ENCODE results near the gene SKOR1. TPM values are rescaled to one million over a fixed set of nuclear protein-coding genes. Genes with fewer than 3 reads are reported as not detected.

Gene SKOR1
- total and polyA plus RNA-seq, 2 of the 4 experiments (the other 2 are of a cell fraction) = 0.03 TPM; not detected in 1

GRCh38 chr15:67835297-67836133 lies 10.2 kb downstream of the SKOR1 start:
- TF ChIP-seq MAZ (IDR thresholded peaks at IDR 0.05; ENCODE audit: borderline replicate concordance, low read depth, low read length) (no peak), CEBPB (IDR thresholded peaks at IDR 0.05; ENCODE audit: low read depth, low read length) (no peak), RAD21 (IDR thresholded peaks at IDR 0.05; ENCODE audit: low read length) (no peak), RFX5 (IDR thresholded peaks at IDR 0.05; ENCODE audit: low read depth, low read length) (no peak), POLR2A (IDR thresholded peaks at IDR 0.05; ENCODE audit: low read depth, low read length) (no peak), CHD1 (IDR thresholded peaks at IDR 0.05; ENCODE audit: low read depth, low read length) (no peak), NFE2L2 (IDR thresholded peaks at IDR 0.05; ENCODE audit: low read depth, low read length) (no peak), RCOR1 (IDR thresholded peaks at IDR 0.05; ENCODE audit: insufficient replicate concordance, low read length) (no peak), MXI1 (IDR thresholded peaks at IDR 0.05; ENCODE audit: borderline replicate concordance, low read depth, low read length) (no peak), USF2 (IDR thresholded peaks at IDR 0.05; ENCODE audit: low read depth, low read length) (no peak), MAFK (IDR thresholded peaks at IDR 0.05; ENCODE audit: low read depth, low read length) (no peak), CTCF (conservative IDR thresholded peaks at IDR 0.05; ENCODE audit: low read depth, low read length) (no peak), FOS (IDR thresholded peaks at IDR 0.05; ENCODE audit: low read depth, low read length) (no peak)
- Histone ChIP-seq H3K4ac (ENCODE audit: low read depth, low read length) (no peak overlapping the region), H3K4me3 (ENCODE audit: insufficient read depth, low read depth, low read length) (peak overlapping the region; percentile 13; the same call in 1 of the 2 replicates), H2BK15ac (ENCODE audit: low read depth, low read length) (no peak overlapping the region), H3K79me1 (ENCODE audit: low read depth in 1 of 2, low read length in 2 of 2) (no peaks in the 10 kb centered on the region), H4K91ac (ENCODE audit: insufficient read depth, low read depth, low read length) (no peak overlapping the region), H3K4me2 (ENCODE audit: low read depth, low read length) (peak overlapping the region; percentile 21; the same call in 1 of the 2 replicates), H3K27ac (ENCODE audit: insufficient read depth, low read length) (no peak overlapping the region), H2BK120ac (ENCODE audit: low read depth, low read length) (no peak overlapping the region), H3K18ac (ENCODE audit: low read depth, low read length) (no peak overlapping the region), H3K4me1 (ENCODE audit: control insufficient read depth, insufficient read depth, low read length) (no peaks in the 10 kb centered on the region), H3K23ac (ENCODE audit: low read depth, low read length) (no peak overlapping the region), H3K56ac (ENCODE audit: extremely low read depth, insufficient read depth, low read length) (no peak overlapping the region), H4K20me1 (ENCODE audit: insufficient read depth, low read length) (no peaks in the 10 kb centered on the region), H4K8ac (ENCODE audit: low read depth in 2 of 2, low read length in 2 of 2) (no peak overlapping the region), H2AK5ac (ENCODE audit: low read depth, low read length) (no peak overlapping the region), H3K14ac (replicated peaks; ENCODE audit: low read depth, low read length) (no peak overlapping the region), H4K5ac (ENCODE audit: low read depth, low read length) (no peak overlapping the region), H2AK9ac (replicated peaks; ENCODE audit: low read depth, low read length, poor library complexity) (no peak overlapping the region), H3K27me3 (ENCODE audit: control insufficient read depth, insufficient read depth, low read length) (peaks cover 68% of the 10 kb centered on the region), H3K36me3 (ENCODE audit: control insufficient read depth, insufficient read depth, low read length) (no peaks in the 10 kb centered on the region), H2BK20ac (ENCODE audit: low read depth, low read length) (no peak overlapping the region), H3K9me3 (ENCODE audit: control insufficient read depth, insufficient read depth, low read length) (no peaks in the 10 kb centered on the region), H3K9ac (ENCODE audit: low read depth, low read length) (no peak overlapping the region), H3K9me1 (ENCODE audit: insufficient read depth, low read length) (no peaks in the 10 kb centered on the region), H2AFZ (replicated peaks; ENCODE audit: low read length, poor library complexity) (peak overlapping the region; percentile 74), H2BK5ac (ENCODE audit: low read depth, low read length, poor library complexity, severe bottlenecking) (no peak overlapping the region)
- dilution Hi-C loops (cut with HindIII; ENCODE audit: low sequenced_read_pairs, unreplicated experiment) (no loop called here), intact Hi-C loops (cut with micrococcal nuclease) (loop anchor here (1.0 to 10.0 kb wide), 6 partner anchors 335 to 771 kb away; partner anchors contain the start of gene SMAD3), in situ Hi-C loops (cut with MboI; ENCODE audit: low sequenced_read_pairs) (loop anchor here (5.0 kb wide), 2 partner anchors 378 to 893 kb away; no protein-coding TSS in a partner anchor)
- DNase-seq (no peak), ATAC-seq (ENCODE audit: low read depth) (no peak)
- ChIA-PET CTCF (interaction anchor here (0.7 to 2.1 kb wide), 3 partner anchors 334 to 421 kb away, joined by 3 to 7 read pairs (median 4); no protein-coding TSS in a partner anchor), POLR2A (ENCODE audit: unreplicated experiment) (no interaction called here)
- BruUV-seq (replicated peaks) = no TSS peak
- WGBS, 2 experiments (ENCODE audit: extremely low coverage in 2 of 2, insufficient read length in 1 of 2) = 41% methylated on average over 26 of the region's 59 CpGs; no CpG with 5 or more reads in 1 of the 2 experiments
